OCI-LY3 (cell line): Measurements from ENCODE around the gene IQCB1.
"Not testable (repeated sequence)": the region's sequence is repeated elsewhere in the genome, so short reads cannot be mapped to it uniquely, and the experiment has no call there.

Source experiments
- H2AFZ ChIP-seq: fragments of 200-600, 300-600 bp; shearing (Covaris generic); 2 replicates; pipeline ENCODE4 v1.6.0; 2014; ENCODE audit warnings: antibody characterized with exemption, low read depth, low read length
- H3K27ac ChIP-seq: fragments of 200-600, 300-600 bp; sonication (generic); 2 replicates; pipeline ENCODE4 v1.5.1; 2014; ENCODE audit warnings: mild to moderate bottlenecking, low read length, moderate library complexity, mixed read lengths
- H3K27me3 ChIP-seq: fragments of 200-600, 300-600 bp; sonication (generic); 2 replicates; pipeline ENCODE4 v1.6.1; 2014; ENCODE audit warnings: low read depth, low read length, mixed read lengths
- H3K36me3 ChIP-seq: fragments of 200-600, 300-600 bp; sonication (generic); replicated peaks from 2 replicates; pipeline ENCODE3; 2014; ENCODE audit warnings: low read depth, low read length, mixed read lengths
- H3K4me1 ChIP-seq: fragments of 300-600, 200-600 bp; sonication (generic); 2 replicates; pipeline ENCODE4 v1.6.1; 2014; ENCODE audit warnings: low read length, mixed read lengths
- H3K4me2 ChIP-seq: fragments of 200-600, 300-600 bp; sonication (generic); 2 replicates; pipeline ENCODE4 v1.6.1; 2014; ENCODE audit warnings: low read length, mixed read lengths
- H3K4me3 ChIP-seq: fragments of 300-600, 200-600 bp; sonication (generic); 2 replicates; pipeline ENCODE4 v1.5.1; 2014; ENCODE audit warnings: antibody characterized with exemption, mild to moderate bottlenecking, low read length, moderate library complexity
- H3K79me2 ChIP-seq: fragments of 300-600, 200-600 bp; shearing (Covaris generic); 2 replicates; pipeline ENCODE4 v1.6.1; 2014; ENCODE audit warnings: mild to moderate bottlenecking, low read length, mixed read lengths
- H3K9ac ChIP-seq: fragments of 300-600, 200-600 bp; shearing (Covaris generic); 2 replicates; pipeline ENCODE4 v1.6.0; 2014; ENCODE audit warnings: mild to moderate bottlenecking, low read length, moderate library complexity
- H3K9me3 ChIP-seq: fragments of 200-600, 300-600 bp; shearing (Covaris generic); 2 replicates; pipeline ENCODE4 v1.6.1; 2014; ENCODE audit warnings: low read length, mixed read lengths; ENCODE audit not compliant: insufficient read depth
- H4K20me1 ChIP-seq: fragments of 200-600, 300-600 bp; sonication (generic); 2 replicates; pipeline ENCODE4 v1.6.1; 2016; ENCODE audit warnings: low read length, mixed read lengths; ENCODE audit not compliant: insufficient read depth
- CTCF ChIP-seq: fragments of 200-600, 300-600 bp; sonication (generic); IDR thresholded peaks from 2 replicates; pipeline ENCODE4 v1.5.1; 2014; ENCODE audit warnings: antibody characterized with exemption, low read length, low read depth
- EZH2phosphoT487 ChIP-seq: fragments of 200-600 bp; shearing (Covaris generic); IDR thresholded peaks from 2 replicates; pipeline ENCODE4 v1.6.1; 2018; ENCODE audit warnings: antibody characterized with exemption, mixed run types, low read depth

IQCB1 gene

DNA sequence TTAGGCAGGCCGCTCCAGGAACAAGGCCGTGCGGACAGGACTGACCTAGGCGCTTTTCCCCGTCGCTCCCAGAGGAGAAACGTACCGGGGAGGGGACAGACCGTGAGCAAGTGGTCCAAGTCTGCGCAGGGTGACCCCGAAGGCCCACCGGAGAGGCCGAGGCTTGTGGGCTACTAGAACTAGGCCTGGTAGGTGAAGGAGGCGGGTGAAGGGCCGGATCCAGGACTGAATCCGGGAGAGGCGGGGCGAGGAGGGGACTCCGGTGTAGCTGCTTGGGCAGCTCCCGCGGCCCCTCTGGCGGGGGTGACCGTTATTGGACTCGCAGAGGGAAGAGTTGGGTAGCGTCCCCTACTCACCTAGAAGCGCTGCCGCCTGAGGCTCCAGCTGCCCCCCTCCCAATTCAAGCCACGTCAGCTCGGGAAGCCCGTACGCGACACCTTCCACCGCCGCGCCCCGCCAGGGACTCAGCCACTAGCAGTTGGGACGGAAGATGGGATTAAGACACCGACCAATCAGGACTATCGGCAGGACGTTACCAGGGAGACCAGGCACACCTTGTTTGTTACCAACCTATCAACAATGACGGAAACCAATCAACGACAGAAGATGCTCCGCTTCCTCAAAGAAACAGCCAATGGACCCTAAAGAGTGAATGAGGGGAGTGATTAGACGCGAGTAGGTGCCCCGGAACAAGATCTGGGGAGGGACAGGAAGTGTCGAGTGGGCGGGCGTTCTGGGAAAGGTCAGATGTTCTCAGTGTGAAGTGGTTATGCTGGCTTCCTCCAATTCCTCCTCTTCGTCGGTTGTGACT, 85.4 kb downstream of the IQCB1 start, which contains the start of gene GOLGB1:
TSS of gene GOLGB1 (minus strand) at position 466 of the 811 bp plus-strand sequence. CDS start 18,770 bp downstream, outside the sequence.
- H2AFZ ChIP-seq: peak within 1 kb of the TSS; percentile 66; the same call in 1 of the 2 replicates
- peak within 1 kb of the TSS; percentile 92 for H3K4me2 ChIP-seq
- H3K27ac ChIP-seq: peak within 1 kb of the TSS; percentile 54
- peaks cover 30% of the 10 kb centered on the region for H3K79me2 ChIP-seq
- H3K27me3 ChIP-seq: no peaks in the 10 kb centered on the region
- H3K9ac ChIP-seq: peak within 1 kb of the TSS; percentile 77
- no peak for TF ChIP-seq CTCF
- no peak for TF ChIP-seq EZH2phosphoT487
- no peaks in the 10 kb centered on the region for H3K36me3 ChIP-seq
- H4K20me1 ChIP-seq: peaks cover 5% of the 10 kb centered on the region; the same call in 1 of the 2 replicates
- peaks cover 26% of the 10 kb centered on the region for H3K4me1 ChIP-seq
- H3K9me3 ChIP-seq: no peaks in the 10 kb centered on the region
- H3K4me3 ChIP-seq: peak within 1 kb of the TSS; percentile 95

DNA sequence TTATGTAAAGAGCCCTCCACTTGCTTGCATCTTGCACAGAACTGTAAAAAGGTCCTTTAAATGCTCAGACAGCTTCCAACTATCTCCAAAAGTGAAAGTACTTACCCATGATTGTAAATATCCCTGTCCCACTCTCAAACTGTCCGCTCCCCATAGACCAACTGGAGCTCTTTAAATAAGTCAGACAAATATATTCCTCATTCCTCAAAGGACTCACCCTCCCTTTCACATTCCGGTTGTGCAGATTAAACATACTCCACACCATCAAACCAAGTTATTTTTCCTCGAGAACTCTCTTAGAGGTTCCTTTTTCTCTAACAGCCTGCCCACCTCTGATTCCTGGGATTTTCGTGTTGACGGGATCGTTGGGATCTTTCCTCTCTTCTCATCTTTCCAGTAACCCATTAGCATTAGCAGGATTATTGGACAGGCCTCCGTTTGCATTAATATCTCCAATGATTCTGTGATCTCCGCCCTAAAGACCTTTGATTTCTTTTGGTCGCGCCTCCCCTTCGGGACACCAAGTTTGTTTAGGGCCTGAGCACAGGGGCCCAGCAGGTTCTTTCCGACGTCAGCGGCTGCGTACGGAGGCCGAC, 86.1 kb downstream of the IQCB1 start:
- peaks cover 9% of the 10 kb centered on the region; the same call in 1 of the 2 replicates for H4K20me1 ChIP-seq
- no peaks in the 10 kb centered on the region for H3K9me3 ChIP-seq
- H3K9ac ChIP-seq: peak overlapping the region; percentile 77
- peak overlapping the region; percentile 92 for H3K4me2 ChIP-seq
- H3K27ac ChIP-seq: peak overlapping the region; percentile 54
- H3K4me1 ChIP-seq: peaks cover 26% of the 10 kb centered on the region
- H3K79me2 ChIP-seq: peaks cover 30% of the 10 kb centered on the region
- peak overlapping the region; percentile 66; the same call in 1 of the 2 replicates for H2AFZ ChIP-seq
- H3K4me3 ChIP-seq: peak overlapping the region; percentile 95
- no peaks in the 10 kb centered on the region for H3K36me3 ChIP-seq
- H3K27me3 ChIP-seq: no peaks in the 10 kb centered on the region
- no peak for TF ChIP-seq CTCF
- no peak for TF ChIP-seq EZH2phosphoT487

- H3K4me1 ChIP-seq: peaks cover 26% of the 10 kb centered on the region
- peak overlapping the region; percentile 95 for H3K4me3 ChIP-seq
- no peaks in the 10 kb centered on the region for H3K9me3 ChIP-seq
- TF ChIP-seq EZH2phosphoT487 (no peak), CTCF (no peak)
- peaks cover 34% of the 10 kb centered on the region for H3K79me2 ChIP-seq
- peak overlapping the region; percentile 92 for H3K4me2 ChIP-seq
- no peaks in the 10 kb centered on the region for H3K27me3 ChIP-seq
- no peak overlapping the region for H2AFZ ChIP-seq
- no peak overlapping the region for H3K27ac ChIP-seq
- H4K20me1 ChIP-seq: peaks cover 9% of the 10 kb centered on the region; the same call in 1 of the 2 replicates
- peak overlapping the region; percentile 77; the same call in 1 of the 2 replicates for H3K9ac ChIP-seq
- no peaks in the 10 kb centered on the region for H3K36me3 ChIP-seq
These were observed 86.9 kb downstream of the IQCB1 start for GRCh38 chr3:121747976-121748375.

GRCh38 chr3:121743106-121743505, 91.8 kb downstream of the IQCB1 start:
- H3K9ac ChIP-seq, H3K27ac ChIP-seq, H3K9me3 ChIP-seq, H3K4me1 ChIP-seq, H3K4me3 ChIP-seq, H2AFZ ChIP-seq, H3K4me2 ChIP-seq, H3K27me3 ChIP-seq, H3K36me3 ChIP-seq: not testable (repeated sequence)
- H4K20me1 ChIP-seq: peaks cover 13% of the 10 kb centered on the region; the same call in 1 of the 2 replicates
- peaks cover 32% of the 10 kb centered on the region for H3K79me2 ChIP-seq
